Tibial artery (tissue), 4 donors: ENCODE measurements around the gene DKK3.

Experiments used
- DNase-seq, 2 donors: peaks; one replicate each; pipeline ENCODE4 v3.0.0-alpha.2; 2019
- H3K27ac ChIP-seq, 2 donors: fragments of 200-600 bp; sonication (generic) in 1 of 2; 1 replicate in 1 of 2; 2 replicates in 1 of 2; pipeline ENCODE4 v1.5.1; 2018 to 2019; ENCODE audit warnings: mild to moderate bottlenecking in 1 of 2
- H3K27me3 ChIP-seq, 2 donors: fragments of 200-600 bp; sonication (generic) in 1 of 2; one replicate each; pipeline versions ENCODE4 v1.5.1 to v1.6.0; 2016 to 2019
- H3K36me3 ChIP-seq, 3 donors: fragments of 200-600 bp; sonication (generic) in 2 of 3; one replicate each; pipeline ENCODE4 v1.5.1; 2016 to 2019; ENCODE audit warnings: mild to moderate bottlenecking in 2 of 3
- H3K4me1 ChIP-seq, 4 donors: fragments of 200-600 bp; sonication (generic) in 2 of 4; 1 replicate in 3 of 4; 2 replicates in 1 of 4; pipeline ENCODE4 v1.5.1; 2016 to 2019
- H3K4me3 ChIP-seq, 2 donors: fragments of 200-600 bp; sonication (generic) in 1 of 2; 1 replicate in 1 of 2; 2 replicates in 1 of 2; pipeline ENCODE4 v1.5.1; 2018 to 2019; ENCODE audit warnings: mild to moderate bottlenecking in 2 of 2
- H3K9me3 ChIP-seq, 3 donors: fragments of 200-600 bp; sonication (generic) in 1 of 3; one replicate each; pipeline ENCODE4 v1.5.1; 2016 to 2019
- intact Hi-C: fragments of 100-400 bp; cut with DNase I; formaldehyde crosslinking; loops from one replicate; pipeline ENCODE4 v1.15.0; 2023; ENCODE audit warnings: low total_unique reads
- TF ChIP-seq, protein P1 (sequence below), 2 experiments: fragments of 200-600 bp in 1 of 2; fragments of 450-650 bp in 1 of 2; IDR thresholded peaks; one replicate each; pipeline ENCODE4 v1.5.1; 2017 to 2019; ENCODE audit warnings: antibody characterized with exemption in 2 of 2, mild to moderate bottlenecking in 1 of 2, moderate library complexity in 1 of 2

The DKK3 gene

DNA sequence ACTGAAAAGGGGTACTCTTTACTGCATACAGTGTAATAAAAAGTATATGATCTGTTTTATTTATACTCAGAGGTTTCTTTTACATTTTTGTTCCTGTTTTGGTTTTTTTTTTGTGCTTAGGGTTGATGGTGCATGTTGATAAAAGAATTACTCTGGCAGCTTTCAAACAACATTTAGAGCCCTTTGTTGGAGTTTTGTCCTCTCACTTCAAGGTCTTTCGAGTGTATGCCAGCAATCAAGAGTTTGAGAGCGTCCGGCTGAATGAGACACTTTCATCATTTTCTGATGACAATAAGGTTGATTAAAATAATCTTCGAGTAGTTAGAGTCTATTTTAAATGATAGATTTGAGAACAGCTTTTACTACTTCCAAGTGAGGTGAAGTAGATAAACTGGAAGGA is 60.6 kb downstream of the DKK3 start:
- no peak overlapping the region for H3K4me3 ChIP-seq
- no peak overlapping the region for H3K27ac ChIP-seq
- TF ChIP-seq, protein P1, sequence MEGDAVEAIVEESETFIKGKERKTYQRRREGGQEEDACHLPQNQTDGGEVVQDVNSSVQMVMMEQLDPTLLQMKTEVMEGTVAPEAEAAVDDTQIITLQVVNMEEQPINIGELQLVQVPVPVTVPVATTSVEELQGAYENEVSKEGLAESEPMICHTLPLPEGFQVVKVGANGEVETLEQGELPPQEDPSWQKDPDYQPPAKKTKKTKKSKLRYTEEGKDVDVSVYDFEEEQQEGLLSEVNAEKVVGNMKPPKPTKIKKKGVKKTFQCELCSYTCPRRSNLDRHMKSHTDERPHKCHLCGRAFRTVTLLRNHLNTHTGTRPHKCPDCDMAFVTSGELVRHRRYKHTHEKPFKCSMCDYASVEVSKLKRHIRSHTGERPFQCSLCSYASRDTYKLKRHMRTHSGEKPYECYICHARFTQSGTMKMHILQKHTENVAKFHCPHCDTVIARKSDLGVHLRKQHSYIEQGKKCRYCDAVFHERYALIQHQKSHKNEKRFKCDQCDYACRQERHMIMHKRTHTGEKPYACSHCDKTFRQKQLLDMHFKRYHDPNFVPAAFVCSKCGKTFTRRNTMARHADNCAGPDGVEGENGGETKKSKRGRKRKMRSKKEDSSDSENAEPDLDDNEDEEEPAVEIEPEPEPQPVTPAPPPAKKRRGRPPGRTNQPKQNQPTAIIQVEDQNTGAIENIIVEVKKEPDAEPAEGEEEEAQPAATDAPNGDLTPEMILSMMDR (IDR thresholded peaks at IDR 0.05), result no peak
- DNase-seq, result no peak
- intact Hi-C loops, result no loop called here
- H3K36me3 ChIP-seq, result peaks cover 27 to 44% (median 38%) of the 10 kb centered on the region in 3 donors
- peaks cover 0 to 4% (median 0%) of the 10 kb centered on the region in 4 donors for H3K4me1 ChIP-seq
- no peaks in the 10 kb centered on the region for H3K27me3 ChIP-seq
- H3K9me3 ChIP-seq, result no peaks in the 10 kb centered on the region

DNA sequence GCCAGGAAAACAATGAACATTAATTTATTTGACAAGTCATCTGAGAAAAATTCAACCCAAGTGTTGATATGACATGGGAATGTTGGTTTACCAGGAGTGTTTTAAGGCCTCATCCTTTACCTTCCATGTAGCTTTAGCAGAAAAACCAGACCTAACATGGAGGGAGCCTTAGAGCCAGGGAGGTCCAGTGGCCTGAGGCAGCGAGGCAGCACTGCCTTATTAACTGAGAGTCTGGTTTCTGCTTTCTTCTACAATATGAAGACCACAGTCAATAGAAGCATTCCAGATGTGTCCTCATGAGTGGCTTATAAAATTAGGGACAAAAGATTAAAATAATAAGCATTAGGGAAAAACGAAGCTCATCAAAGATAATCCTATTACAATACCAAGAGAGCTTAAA is 61.5 kb downstream of the DKK3 start:
- no peak overlapping the region for H3K27ac ChIP-seq
- H3K36me3 ChIP-seq, result peaks cover 32 to 45% (median 41%) of the 10 kb centered on the region in 3 donors
- H3K4me1 ChIP-seq, result peaks cover 0 to 4% (median 0%) of the 10 kb centered on the region in 4 donors
- H3K9me3 ChIP-seq, result no peaks in the 10 kb centered on the region
- TF ChIP-seq, protein P1 (IDR thresholded peaks at IDR 0.05), result no peak
- DNase-seq, result no peak
- no peak overlapping the region for H3K4me3 ChIP-seq
- intact Hi-C loops, result no loop called here
- H3K27me3 ChIP-seq, result no peaks in the 10 kb centered on the region

DNA sequence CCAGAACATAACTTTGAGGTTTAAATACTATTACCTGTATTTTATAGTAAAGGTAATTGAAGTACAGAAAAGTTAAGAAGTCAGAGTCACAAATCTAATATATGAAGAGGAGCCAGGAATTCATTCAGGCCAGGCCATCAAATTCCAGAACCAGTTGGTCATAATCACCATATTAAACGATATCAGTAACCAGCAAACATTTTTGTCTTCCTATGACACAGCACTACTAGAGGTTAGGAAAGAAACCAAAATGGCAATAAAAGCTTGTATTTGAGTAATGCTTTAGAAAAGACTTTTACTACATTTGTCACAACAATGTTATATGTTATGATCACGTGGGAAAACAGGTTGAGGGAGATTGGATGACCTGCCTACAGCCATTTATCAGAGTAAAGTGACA is 62.2 kb downstream of the DKK3 start:
- TF ChIP-seq, protein P1 (IDR thresholded peaks at IDR 0.05), result no peak
- H3K36me3 ChIP-seq, result peaks cover 29 to 42% (median 41%) of the 10 kb centered on the region in 3 donors

GRCh38 chr11:11944444-11944843 is 64.0 kb downstream of the DKK3 start:
- no peaks in the 10 kb centered on the region for H3K9me3 ChIP-seq
- no peak for DNase-seq

More for the DNA sequence above, 62.2 kb downstream of the DKK3 start:
- Histone ChIP-seq H3K27me3 (no peaks in the 10 kb centered on the region), H3K4me3 (no peak overlapping the region), H3K4me1 (peaks cover 0 to 4% (median 0%) of the 10 kb centered on the region in 4 donors), H3K27ac (no peak overlapping the region), H3K9me3 (no peaks in the 10 kb centered on the region)
- DNase-seq, result no peak
- intact Hi-C loops, result no loop called here

DNA sequence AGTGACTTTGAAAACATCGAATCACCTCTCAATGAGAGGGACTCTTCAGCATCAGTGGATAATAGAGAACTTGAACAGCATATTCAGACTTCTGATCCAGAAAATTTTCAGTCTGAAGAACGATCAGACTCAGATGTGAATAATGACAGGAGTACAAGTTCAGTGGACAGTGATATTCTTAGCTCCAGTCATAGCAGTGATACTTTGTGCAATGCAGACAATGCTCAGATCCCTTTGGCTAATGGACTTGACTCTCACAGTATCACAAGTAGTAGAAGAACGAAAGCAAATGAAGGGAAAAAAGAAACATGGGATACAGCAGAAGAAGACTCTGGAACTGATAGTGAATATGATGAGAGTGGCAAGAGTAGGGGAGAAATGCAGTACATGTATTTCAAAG is 65.8 kb downstream of the DKK3 start:
- Histone ChIP-seq H3K27me3 (no peaks in the 10 kb centered on the region), H3K27ac (no peak overlapping the region), H3K36me3 (peaks cover 31 to 50% (median 40%) of the 10 kb centered on the region in 3 donors), H3K4me1 (peaks cover 0 to 4% (median 0%) of the 10 kb centered on the region in 4 donors), H3K4me3 (no peak overlapping the region), H3K9me3 (no peaks in the 10 kb centered on the region)
- DNase-seq, result no peak
- intact Hi-C loops, result loop anchor here (5.0 kb wide), 1 partner anchor 90 kb away; no protein-coding TSS in a partner anchor
- TF ChIP-seq, protein P1 (IDR thresholded peaks at IDR 0.05), result no peak

More at GRCh38 chr11:11944444-11944843, 64.0 kb downstream of the DKK3 start:
- intact Hi-C loops, result loop anchor here (5.0 kb wide), 1 partner anchor 88 kb away; no protein-coding TSS in a partner anchor
- H3K27me3 ChIP-seq, result no peaks in the 10 kb centered on the region
- peaks cover 30 to 40% (median 33%) of the 10 kb centered on the region in 3 donors for H3K36me3 ChIP-seq
- no peak overlapping the region for H3K27ac ChIP-seq
- H3K4me1 ChIP-seq, result peaks cover 0 to 4% (median 0%) of the 10 kb centered on the region in 4 donors
- no peak overlapping the region for H3K4me3 ChIP-seq
- TF ChIP-seq, protein P1 (IDR thresholded peaks at IDR 0.05), result no peak
